MM.1S (cell line): Measurements from ENCODE around the gene TPRG1.

Experiments used
- CTCF ChIP-seq: fragments of 300-600 bp; sonication (generic); IDR thresholded peaks from 2 replicates; pipeline ENCODE4 v1.5.1; 2016; ENCODE audit warnings: antibody characterized with exemption, low read length, mixed read lengths
- EZH2 ChIP-seq: fragments of 300-600 bp; sonication (generic); optimal IDR thresholded peaks from 2 replicates; pipeline ENCODE3; 2017; ENCODE audit warnings: low read depth, mild to moderate bottlenecking, antibody characterized with exemption, low read length, mixed read lengths

GRCh38 chr3:189316296-189317019 lies 144.7 kb downstream of the TPRG1 start:
- TF ChIP-seq EZH2 = no peak
- TF ChIP-seq CTCF = no peak
